Activated B cell treated with CpG ODN at 0.5 μM for 24 hours (primary cell): ENCODE data around the gene F2RL2. TPM values are rescaled to one million over a fixed set of nuclear protein-coding genes. Genes with fewer than 3 reads are reported as not detected.

ENCODE experiments used
- ATAC-seq: fragments of 200-7000 bp; cut with Tn5 transposase; one replicate; pipeline ENCODE4 v1.10.0; 2021; ENCODE audit warnings: low read depth, mild to moderate bottlenecking, moderate library complexity
- CTCF ChIA-PET: fragments of 350-600 bp; sonication (Branson Sonifier 250); formaldehyde crosslinking; loops from one replicate; lab custom pipeline; 2021; ENCODE audit warnings: antibody characterized with exemption; lab: Charles Lee
- POLR2A ChIA-PET: fragments of 350-600 bp; sonication (Branson Sonifier 250); formaldehyde crosslinking; loops from one replicate; lab custom pipeline; 2021; ENCODE audit warnings: antibody characterized with exemption; lab: Charles Lee
- DNase-seq: peaks from one replicate; pipeline ENCODE4 v3.0.0; 2022
- H3K27ac Mint-ChIP-seq: one replicate; pipeline ENCODE4 v1.8.0; 2020; ENCODE audit warnings: mixed read lengths
- H3K27me3 Mint-ChIP-seq: one replicate; pipeline ENCODE4 v1.8.0; 2021; ENCODE audit warnings: mixed read lengths
- H3K36me3 Mint-ChIP-seq: one replicate; pipeline ENCODE4 v1.8.0; 2021; ENCODE audit warnings: low read depth, mixed read lengths
- H3K4me1 Mint-ChIP-seq: one replicate; pipeline ENCODE4 v1.8.0; 2021; ENCODE audit warnings: mixed read lengths
- H3K4me3 Mint-ChIP-seq: one replicate; pipeline ENCODE4 v1.8.0; 2020; ENCODE audit warnings: mild to moderate bottlenecking, mixed read lengths
- H3K9me3 Mint-ChIP-seq: one replicate; pipeline ENCODE4 v1.8.0; 2020; ENCODE audit warnings: mixed read lengths
- intact Hi-C: fragments of 100-400 bp; cut with micrococcal nuclease; formaldehyde crosslinking; loops from one replicate; pipeline ENCODE4 v1.15.1; 2024
- total RNA-seq: library from RNA; stranded (reverse); gene quantifications from 2 replicates; pipeline ENCODE4 v1.2.3, GENCODE V29; 2022
- TF ChIP-seq, protein P1 (sequence below): fragments of 200-600 bp; IDR thresholded peaks from one replicate; pipeline ENCODE4 v1.8.0; 2022; ENCODE audit warnings: antibody characterized with exemption, mild to moderate bottlenecking

The F2RL2 gene, protein sequence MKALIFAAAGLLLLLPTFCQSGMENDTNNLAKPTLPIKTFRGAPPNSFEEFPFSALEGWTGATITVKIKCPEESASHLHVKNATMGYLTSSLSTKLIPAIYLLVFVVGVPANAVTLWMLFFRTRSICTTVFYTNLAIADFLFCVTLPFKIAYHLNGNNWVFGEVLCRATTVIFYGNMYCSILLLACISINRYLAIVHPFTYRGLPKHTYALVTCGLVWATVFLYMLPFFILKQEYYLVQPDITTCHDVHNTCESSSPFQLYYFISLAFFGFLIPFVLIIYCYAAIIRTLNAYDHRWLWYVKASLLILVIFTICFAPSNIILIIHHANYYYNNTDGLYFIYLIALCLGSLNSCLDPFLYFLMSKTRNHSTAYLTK
- total RNA-seq = not detected in 2 replicates

DNA sequence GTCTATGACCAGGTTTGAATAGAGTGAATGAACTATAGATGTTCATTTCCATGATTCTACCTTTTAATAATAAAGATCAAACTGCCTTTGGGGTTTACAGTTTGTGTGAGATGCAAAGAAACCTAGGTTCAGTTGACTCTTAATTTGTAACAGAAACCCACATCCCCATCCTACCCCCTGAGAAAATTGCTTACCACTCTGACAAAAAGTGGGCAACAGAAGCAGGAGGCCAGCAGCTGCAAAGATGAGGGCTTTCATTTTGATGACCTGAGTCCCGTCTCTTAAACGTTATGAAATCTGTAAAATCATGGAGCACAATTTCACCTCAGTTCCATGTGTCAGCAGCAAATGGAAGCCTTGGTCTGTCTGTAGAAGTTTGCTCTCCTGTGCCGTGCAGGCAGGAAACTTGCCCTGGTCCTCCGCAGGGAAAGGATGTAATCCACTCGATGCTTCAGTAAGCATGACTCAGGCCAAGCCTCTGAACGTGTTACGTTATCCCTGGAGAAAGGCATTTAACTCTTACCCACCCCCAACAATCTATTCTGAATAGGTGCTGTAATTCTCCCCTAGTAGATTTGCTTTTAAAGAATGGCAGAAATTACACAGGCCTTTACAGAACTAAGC lies at the start of gene F2RL2:
TSS of gene F2RL2 (minus strand) at position 431 of the 624 bp plus-strand sequence. CDS start at position 258, 173 bp downstream.
- H3K9me3 Mint-ChIP-seq = no peaks in the 10 kb centered on the region
- no peak within 1 kb of the TSS for H3K27ac Mint-ChIP-seq
- peaks cover under 1% of the 10 kb centered on the region for H3K36me3 Mint-ChIP-seq
- TF ChIP-seq, protein P1, sequence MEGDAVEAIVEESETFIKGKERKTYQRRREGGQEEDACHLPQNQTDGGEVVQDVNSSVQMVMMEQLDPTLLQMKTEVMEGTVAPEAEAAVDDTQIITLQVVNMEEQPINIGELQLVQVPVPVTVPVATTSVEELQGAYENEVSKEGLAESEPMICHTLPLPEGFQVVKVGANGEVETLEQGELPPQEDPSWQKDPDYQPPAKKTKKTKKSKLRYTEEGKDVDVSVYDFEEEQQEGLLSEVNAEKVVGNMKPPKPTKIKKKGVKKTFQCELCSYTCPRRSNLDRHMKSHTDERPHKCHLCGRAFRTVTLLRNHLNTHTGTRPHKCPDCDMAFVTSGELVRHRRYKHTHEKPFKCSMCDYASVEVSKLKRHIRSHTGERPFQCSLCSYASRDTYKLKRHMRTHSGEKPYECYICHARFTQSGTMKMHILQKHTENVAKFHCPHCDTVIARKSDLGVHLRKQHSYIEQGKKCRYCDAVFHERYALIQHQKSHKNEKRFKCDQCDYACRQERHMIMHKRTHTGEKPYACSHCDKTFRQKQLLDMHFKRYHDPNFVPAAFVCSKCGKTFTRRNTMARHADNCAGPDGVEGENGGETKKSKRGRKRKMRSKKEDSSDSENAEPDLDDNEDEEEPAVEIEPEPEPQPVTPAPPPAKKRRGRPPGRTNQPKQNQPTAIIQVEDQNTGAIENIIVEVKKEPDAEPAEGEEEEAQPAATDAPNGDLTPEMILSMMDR = no peak
- ChIA-PET POLR2A (no interaction called here), CTCF (no interaction called here)
- intact Hi-C loops = no loop called here
- H3K4me1 Mint-ChIP-seq = no peaks in the 10 kb centered on the region
- ATAC-seq (no peak), DNase-seq (no peak)
- H3K27me3 Mint-ChIP-seq = no peaks in the 10 kb centered on the region
- H3K4me3 Mint-ChIP-seq = no peak within 1 kb of the TSS

DNA sequence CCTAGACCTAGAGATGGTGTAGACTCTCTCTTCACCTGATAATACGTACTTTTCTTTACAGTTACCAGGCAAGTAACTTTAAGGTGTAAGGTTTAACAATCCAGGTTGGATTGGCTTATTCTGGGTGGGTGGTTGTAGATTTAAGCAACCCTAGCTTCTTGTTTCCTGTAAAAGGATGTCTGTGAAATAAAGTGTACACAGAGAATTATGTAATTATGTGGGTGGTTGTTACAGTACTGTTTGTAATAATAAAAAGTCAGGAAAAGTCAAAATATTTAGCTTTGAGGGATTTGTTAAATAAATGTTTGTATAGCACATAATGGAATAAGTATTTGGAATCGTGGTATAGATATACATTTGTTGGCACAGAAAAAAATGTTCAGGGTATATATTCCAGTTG lies 49.0 kb upstream of the F2RL2 start:
- H3K27me3 Mint-ChIP-seq = no peaks in the 10 kb centered on the region
- H3K9me3 Mint-ChIP-seq = no peaks in the 10 kb centered on the region
- DNase-seq (no peak), ATAC-seq (no peak)
- H3K4me3 Mint-ChIP-seq = no peak overlapping the region
- H3K27ac Mint-ChIP-seq = no peak overlapping the region
- TF ChIP-seq, protein P1 = no peak
- peaks cover 17% of the 10 kb centered on the region for H3K36me3 Mint-ChIP-seq
- ChIA-PET CTCF (no interaction called here), POLR2A (no interaction called here)
- no peaks in the 10 kb centered on the region for H3K4me1 Mint-ChIP-seq
- intact Hi-C loops = no loop called here

DNA sequence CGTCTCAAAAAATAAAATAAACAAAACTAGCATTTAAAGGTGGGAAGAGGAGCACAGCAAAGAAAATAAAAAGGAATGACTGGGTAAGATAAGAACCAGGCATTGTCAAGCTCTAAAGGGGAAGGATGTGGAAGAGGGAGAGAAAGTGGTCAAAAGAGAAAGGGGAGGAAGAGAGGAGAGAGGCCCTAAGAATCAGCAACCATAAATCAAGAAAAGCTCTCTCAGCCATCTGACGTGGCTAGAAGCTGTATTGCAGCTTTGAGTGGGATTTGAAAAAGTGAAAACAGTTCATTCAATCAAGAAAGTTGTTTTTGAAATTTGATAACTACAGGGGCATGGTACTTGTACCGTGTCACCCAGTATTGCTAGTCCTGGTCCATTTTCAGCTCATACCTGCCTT lies 47.3 kb upstream of the F2RL2 start:
- CTCF ChIA-PET = no interaction called here
- no peaks in the 10 kb centered on the region for H3K4me1 Mint-ChIP-seq
- TF ChIP-seq, protein P1 = no peak

DNA sequence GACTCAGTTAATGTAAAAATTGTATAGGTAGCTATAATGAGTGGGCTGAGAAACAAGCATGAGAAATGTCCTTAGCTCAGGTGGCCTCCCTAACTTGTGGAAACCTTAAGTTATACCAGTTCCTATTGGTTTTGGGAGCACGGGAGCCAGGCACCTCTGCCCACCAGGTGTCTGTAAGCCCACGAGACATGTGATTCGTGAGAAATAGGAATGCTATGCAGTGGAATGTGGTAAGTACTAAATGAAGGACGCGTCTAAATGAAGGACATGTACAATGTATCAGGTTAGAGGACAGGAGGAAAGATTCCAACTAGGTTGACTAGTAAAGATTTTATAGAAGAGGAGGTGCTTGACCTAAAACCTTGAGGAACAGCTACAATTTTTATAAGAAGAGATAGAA lies 46.0 kb upstream of the F2RL2 start:
- ChIA-PET CTCF (interaction anchor here (1.3 kb wide), 1 partner anchor 105 kb away, joined by 6 read pairs; no protein-coding TSS in a partner anchor), POLR2A (no interaction called here)
- no peak for ATAC-seq
- H3K27ac Mint-ChIP-seq = no peak overlapping the region
- TF ChIP-seq, protein P1 = no peak
- H3K9me3 Mint-ChIP-seq = no peaks in the 10 kb centered on the region
- intact Hi-C loops = no loop called here
- no peak overlapping the region for H3K4me3 Mint-ChIP-seq
- peaks cover under 1% of the 10 kb centered on the region for H3K4me1 Mint-ChIP-seq
- H3K36me3 Mint-ChIP-seq = peaks cover 13% of the 10 kb centered on the region
- DNase-seq = no peak
- no peaks in the 10 kb centered on the region for H3K27me3 Mint-ChIP-seq

More for the DNA sequence above, 47.3 kb upstream of the F2RL2 start:
- POLR2A ChIA-PET = no interaction called here
- Mint-ChIP-seq H3K27me3 (no peaks in the 10 kb centered on the region), H3K27ac (no peak overlapping the region), H3K9me3 (no peaks in the 10 kb centered on the region), H3K4me3 (no peak overlapping the region), H3K36me3 (peaks cover 13% of the 10 kb centered on the region)
- DNase-seq = no peak
- no peak for ATAC-seq
- intact Hi-C loops = no loop called here

DNA sequence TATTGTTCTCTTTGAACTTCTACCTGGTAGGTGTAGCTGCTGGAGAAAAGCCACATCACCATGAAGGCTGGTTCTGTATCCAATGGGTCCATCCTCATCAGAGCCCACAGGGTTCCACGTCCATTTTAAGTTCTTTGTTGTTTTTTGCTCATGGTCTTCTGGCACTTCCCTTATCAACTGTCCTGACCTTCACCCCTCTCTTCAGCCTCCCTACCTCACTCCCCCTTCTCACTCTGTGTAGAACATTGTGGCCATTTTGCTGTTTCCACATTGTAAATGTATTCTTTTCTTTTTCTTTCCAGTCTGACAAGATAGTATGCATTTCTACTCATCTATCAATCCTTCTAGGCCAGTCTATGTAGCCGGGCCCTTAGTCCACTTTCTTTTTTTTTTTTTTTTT lies 44.3 kb upstream of the F2RL2 start:
- Mint-ChIP-seq H3K27me3 (no peaks in the 10 kb centered on the region), H3K4me1 (peaks cover 9% of the 10 kb centered on the region), H3K36me3 (peaks cover 13% of the 10 kb centered on the region), H3K9me3 (no peaks in the 10 kb centered on the region), H3K27ac (no peak overlapping the region), H3K4me3 (no peak overlapping the region)
- intact Hi-C loops = no loop called here
- no peak for DNase-seq
- CTCF ChIA-PET = no interaction called here
- ATAC-seq = no peak
- POLR2A ChIA-PET = no interaction called here
- TF ChIP-seq, protein P1 = no peak
